ENCODE results near the gene VMO1.

DNA sequence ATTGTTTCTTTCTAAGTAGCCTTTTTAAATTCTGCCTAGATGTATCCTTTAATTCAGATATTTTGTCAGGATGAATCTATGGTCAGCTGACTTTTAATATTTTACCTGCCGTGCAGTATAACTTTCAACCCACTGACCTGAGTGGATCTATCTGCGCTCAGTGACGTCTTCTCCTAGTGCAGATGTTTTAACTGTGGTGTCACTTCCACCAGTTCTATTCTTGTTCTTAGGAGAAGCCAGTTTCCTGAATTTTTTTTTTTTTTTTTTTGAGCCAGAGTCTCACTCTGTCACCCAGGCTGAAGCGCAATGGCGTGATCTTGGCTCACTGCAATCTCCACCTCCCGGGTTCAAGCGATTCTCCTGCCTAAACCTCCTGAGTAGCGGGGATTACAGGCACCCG, 19.4 kb downstream of the VMO1 start:
- TF ChIP-seq, protein P1, sequence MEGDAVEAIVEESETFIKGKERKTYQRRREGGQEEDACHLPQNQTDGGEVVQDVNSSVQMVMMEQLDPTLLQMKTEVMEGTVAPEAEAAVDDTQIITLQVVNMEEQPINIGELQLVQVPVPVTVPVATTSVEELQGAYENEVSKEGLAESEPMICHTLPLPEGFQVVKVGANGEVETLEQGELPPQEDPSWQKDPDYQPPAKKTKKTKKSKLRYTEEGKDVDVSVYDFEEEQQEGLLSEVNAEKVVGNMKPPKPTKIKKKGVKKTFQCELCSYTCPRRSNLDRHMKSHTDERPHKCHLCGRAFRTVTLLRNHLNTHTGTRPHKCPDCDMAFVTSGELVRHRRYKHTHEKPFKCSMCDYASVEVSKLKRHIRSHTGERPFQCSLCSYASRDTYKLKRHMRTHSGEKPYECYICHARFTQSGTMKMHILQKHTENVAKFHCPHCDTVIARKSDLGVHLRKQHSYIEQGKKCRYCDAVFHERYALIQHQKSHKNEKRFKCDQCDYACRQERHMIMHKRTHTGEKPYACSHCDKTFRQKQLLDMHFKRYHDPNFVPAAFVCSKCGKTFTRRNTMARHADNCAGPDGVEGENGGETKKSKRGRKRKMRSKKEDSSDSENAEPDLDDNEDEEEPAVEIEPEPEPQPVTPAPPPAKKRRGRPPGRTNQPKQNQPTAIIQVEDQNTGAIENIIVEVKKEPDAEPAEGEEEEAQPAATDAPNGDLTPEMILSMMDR (IDR thresholded peaks at IDR 0.05) = no peak
- no peak for TF ChIP-seq POLR2A (IDR thresholded peaks at IDR 0.05)
